Bronchial epithelial cell (primary cell): ENCODE data around the gene ANKRD65. TPM values are rescaled to one million over a fixed set of nuclear protein-coding genes. Genes with fewer than 3 reads are reported as not detected.
"Not testable (repeated sequence)": the region's sequence is repeated elsewhere in the genome, so short reads cannot be mapped to it uniquely, and the experiment has no call there.

Source experiments
- DNase-seq: peaks from one replicate; pipeline ENCODE4 v3.0.0-alpha.2; 2010; ENCODE audit warnings: low read depth
- FAIRE-seq: peaks from 2 replicates; lab custom pipeline; 2011; peaks lifted over from hg19 to GRCh38; lab: Jason Lieb, UNC
- H3K27me3 ChIP-seq: 2 replicates; pipeline ENCODE4 v1.5.1; 2011; ENCODE audit warnings: low read length; ENCODE audit not compliant: control insufficient read depth, insufficient read depth
- H3K36me3 ChIP-seq: 2 replicates; pipeline ENCODE4 v1.5.1; 2011; ENCODE audit warnings: low read length; ENCODE audit not compliant: control insufficient read depth, insufficient read depth
- H3K4me3 ChIP-seq: 2 replicates; pipeline ENCODE4 v1.5.1; 2011; ENCODE audit warnings: mild to moderate bottlenecking, low read depth, low read length, control low read depth
- CTCF ChIP-seq: IDR thresholded peaks from 2 replicates; pipeline ENCODE4 v1.5.1; 2011; ENCODE audit warnings: mild to moderate bottlenecking, moderate library complexity, low read length, control low read depth, inconsistent platforms; ENCODE audit not compliant: insufficient read depth, severe bottlenecking
- total RNA-seq: library from RNA; depleted of rRNA; stranded (reverse); fragments of >200 nt; gene quantifications from 2 replicates; pipeline ENCODE4 v1.2.1, GENCODE V29; 2014

Gene ANKRD65
- total RNA-seq, 1 donor from 2014 or later = 5.3 TPM

GRCh38 chr1:1430114-1430982 lies 9.3 kb upstream of the ANKRD65 start:
- Histone ChIP-seq H3K4me3 (no peak overlapping the region), H3K27me3 (no peaks in the 10 kb centered on the region), H3K36me3 (no peaks in the 10 kb centered on the region)
- DNase-seq (no peak), FAIRE-seq (no peak)
- TF ChIP-seq CTCF = peak; percentile 24

GRCh38 chr1:1429671-1430073 lies 8.6 kb upstream of the ANKRD65 start:
- no peak for FAIRE-seq
- DNase-seq = no peak

GRCh38 chr1:1428967-1429366 lies 7.9 kb upstream of the ANKRD65 start:
- not testable (repeated sequence) for H3K36me3 ChIP-seq, H3K27me3 ChIP-seq, FAIRE-seq, DNase-seq, H3K4me3 ChIP-seq

More at GRCh38 chr1:1429671-1430073, 8.6 kb upstream of the ANKRD65 start:
- Histone ChIP-seq H3K4me3 (no peak overlapping the region), H3K36me3 (no peaks in the 10 kb centered on the region), H3K27me3 (no peaks in the 10 kb centered on the region)
- TF ChIP-seq CTCF = no peak

GRCh38 chr1:1428174-1428573 lies 7.1 kb upstream of the ANKRD65 start:
- FAIRE-seq (no peak), DNase-seq (no peak)
- H3K36me3 ChIP-seq = no peaks in the 10 kb centered on the region
- TF ChIP-seq CTCF = no peak
- H3K27me3 ChIP-seq = no peaks in the 10 kb centered on the region
- no peak overlapping the region for H3K4me3 ChIP-seq

GRCh38 chr1:1427820-1428148 lies 6.7 kb upstream of the ANKRD65 start:
- H3K36me3 ChIP-seq = no peaks in the 10 kb centered on the region
- H3K4me3 ChIP-seq = peak overlapping the region; percentile 16
- no peak for FAIRE-seq
- no peak for TF ChIP-seq CTCF
- no peak for DNase-seq
- no peaks in the 10 kb centered on the region for H3K27me3 ChIP-seq

- DNase-seq (no peak), FAIRE-seq (no peak)
- Histone ChIP-seq H3K4me3 (peak overlapping the region; percentile 16), H3K27me3 (no peaks in the 10 kb centered on the region), H3K36me3 (no peaks in the 10 kb centered on the region)
- TF ChIP-seq CTCF = no peak
Observed at GRCh38 chr1:1427106-1427819, 6.2 kb upstream of the ANKRD65 start.
